ENCODE data around the gene C1QTNF8.

C1QTNF8 gene

GRCh38 chr16:1039762-1040161 is 56.3 kb downstream of the C1QTNF8 start:
- H3K36me3 Mint-ChIP-seq (ENCODE audit: low read depth) = no peaks in the 10 kb centered on the region
- H3K4me1 Mint-ChIP-seq (ENCODE audit: low read depth) = no peaks in the 10 kb centered on the region
- H3K9me3 Mint-ChIP-seq = no peaks in the 10 kb centered on the region
- no peak overlapping the region for H3K27ac Mint-ChIP-seq
- H3K4me3 Mint-ChIP-seq = no peak overlapping the region
- peaks cover 4% of the 10 kb centered on the region for H3K27me3 Mint-ChIP-seq
- DNase-seq = no peak

- Mint-ChIP-seq H3K9me3 (no peaks in the 10 kb centered on the region), H3K36me3 (ENCODE audit: low read depth) (no peaks in the 10 kb centered on the region), H3K27ac (no peak overlapping the region), H3K27me3 (peaks cover 4% of the 10 kb centered on the region), H3K4me1 (ENCODE audit: low read depth) (no peaks in the 10 kb centered on the region), H3K4me3 (no peak overlapping the region)
- no peak for DNase-seq
Observed at GRCh38 chr16:1038932-1039331, 57.1 kb downstream of the C1QTNF8 start.

Data from activated T-cell treated with anti-CD3 and anti-CD28 coated beads, Interleukin-2, amount 50 U/mL, for 24 hours (primary cell).